Measurements from ENCODE around the gene COL23A1. TPM values are rescaled to one million over a fixed set of nuclear protein-coding genes. Genes with fewer than 3 reads are reported as not detected.

The COL23A1 gene
- polyA plus RNA-seq, 1 donor (not counting 4 experiments of a cell fraction or from before 2014, with no cell fraction given): not detected

DNA sequence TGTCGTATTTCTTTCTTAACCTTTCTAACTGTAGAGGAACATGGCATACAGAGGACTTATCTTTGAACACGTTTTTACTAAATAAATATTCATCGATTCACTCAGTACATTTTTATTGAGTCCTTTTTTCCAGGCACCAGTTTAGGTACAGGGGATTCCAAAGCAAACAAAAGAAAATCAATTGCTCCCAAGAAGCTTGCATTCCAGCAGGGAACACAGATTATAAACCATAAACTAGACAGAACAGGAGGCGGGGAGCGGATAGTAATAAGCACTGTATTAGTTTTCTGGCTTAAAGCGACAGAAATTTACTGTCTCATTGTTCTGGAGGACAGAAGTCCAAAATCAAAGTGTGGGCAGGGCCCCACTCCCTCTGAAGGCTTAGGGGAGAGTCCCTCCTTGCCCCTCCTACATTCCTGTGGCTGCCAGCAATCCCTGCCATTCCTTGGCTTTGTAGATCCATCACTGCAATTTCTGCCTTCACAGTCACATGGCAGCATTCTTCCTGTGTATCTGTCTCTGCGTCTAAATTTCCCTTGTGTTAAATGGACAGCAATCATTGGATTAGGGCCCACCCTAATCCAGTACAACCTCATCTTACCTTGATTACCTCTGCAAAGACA lies 115.5 kb downstream of the COL23A1 start:
- no peaks in the 10 kb centered on the region for H3K36me3 ChIP-seq (ENCODE audit: control insufficient read depth in 2 of 2, extremely low read depth in 1 of 2, insufficient read depth in 2 of 2, low read length in 2 of 2)
- no peak overlapping the region for H3K4me2 ChIP-seq (ENCODE audit: control insufficient read depth, extremely low read depth, insufficient read depth, low read depth, low read length)
- no peak for FAIRE-seq
- DNase-seq (ENCODE audit: low read depth, low spot score): no peak
- H3K79me2 ChIP-seq (ENCODE audit: control insufficient read depth, insufficient read depth, low read length): no peaks in the 10 kb centered on the region
- H4K20me1 ChIP-seq (ENCODE audit: control insufficient read depth, extremely low read depth, insufficient read depth, low read length): no peaks in the 10 kb centered on the region
- TF ChIP-seq CTCF (optimal IDR thresholded peaks at IDR 0.05 in 1 of 3, IDR thresholded peaks at IDR 0.05 in 1 of 3, conservative IDR thresholded peaks at IDR 0.05 in 1 of 3; ENCODE audit: extremely low read depth in 1 of 3, insufficient read depth in 2 of 3, low read length in 3 of 3): no peak
- no peak for TF ChIP-seq EZH2 (IDR thresholded peaks at IDR 0.05; ENCODE audit: low read length)
- no peaks in the 10 kb centered on the region for H3K9me1 ChIP-seq (ENCODE audit: control insufficient read depth, extremely low read depth, insufficient read depth, low read length)
- H3K4me3 ChIP-seq (ENCODE audit: control insufficient read depth in 2 of 3, extremely low read depth in 1 of 3, insufficient read depth in 2 of 3, low read depth in 1 of 3, low read length in 3 of 3): no peak overlapping the region
- no peaks in the 10 kb centered on the region for H3K4me1 ChIP-seq (ENCODE audit: control insufficient read depth, extremely low read depth, insufficient read depth, low read length)
- no peaks in the 10 kb centered on the region for H3K9me3 ChIP-seq (ENCODE audit: control insufficient read depth, low read depth, low read length)
- dilution Hi-C loops (cut with MboI; ENCODE audit: extremely low pct_ligation_motif_present, low sequenced_read_pairs): no loop called here
- no peak overlapping the region for H2AFZ ChIP-seq (ENCODE audit: control insufficient read depth, low read length)
- H3K27ac ChIP-seq (ENCODE audit: control insufficient read depth, insufficient read depth, low read length): no peak overlapping the region
- no peak overlapping the region for H3K9ac ChIP-seq (ENCODE audit: control insufficient read depth, extremely low read depth, insufficient read depth, low read length)
- no peaks in the 10 kb centered on the region for H3K27me3 ChIP-seq (ENCODE audit: control insufficient read depth, extremely low read depth, insufficient read depth, low read length)

- DNase-seq (ENCODE audit: low read depth, low spot score) (no peak), FAIRE-seq (no peak)
- TF ChIP-seq CTCF (optimal IDR thresholded peaks at IDR 0.05 in 1 of 3, IDR thresholded peaks at IDR 0.05 in 1 of 3, conservative IDR thresholded peaks at IDR 0.05 in 1 of 3; ENCODE audit: extremely low read depth in 1 of 3, insufficient read depth in 2 of 3, low read length in 3 of 3) (no peak), EZH2 (IDR thresholded peaks at IDR 0.05; ENCODE audit: low read length) (no peak)
- H3K4me3 ChIP-seq (ENCODE audit: control insufficient read depth in 2 of 3, extremely low read depth in 1 of 3, insufficient read depth in 2 of 3, low read depth in 1 of 3, low read length in 3 of 3): no peak overlapping the region
- no peak overlapping the region for H2AFZ ChIP-seq (ENCODE audit: control insufficient read depth, low read length)
- H3K36me3 ChIP-seq (ENCODE audit: control insufficient read depth in 2 of 2, extremely low read depth in 1 of 2, insufficient read depth in 2 of 2, low read length in 2 of 2): no peaks in the 10 kb centered on the region
- H3K27me3 ChIP-seq (ENCODE audit: control insufficient read depth, extremely low read depth, insufficient read depth, low read length): no peaks in the 10 kb centered on the region
- H3K79me2 ChIP-seq (ENCODE audit: control insufficient read depth, insufficient read depth, low read length): no peaks in the 10 kb centered on the region
- H4K20me1 ChIP-seq (ENCODE audit: control insufficient read depth, extremely low read depth, insufficient read depth, low read length): no peaks in the 10 kb centered on the region
- H3K27ac ChIP-seq (ENCODE audit: control insufficient read depth, insufficient read depth, low read length): no peak overlapping the region
- H3K9me3 ChIP-seq (ENCODE audit: control insufficient read depth, low read depth, low read length): no peaks in the 10 kb centered on the region
- H3K9me1 ChIP-seq (ENCODE audit: control insufficient read depth, extremely low read depth, insufficient read depth, low read length): no peaks in the 10 kb centered on the region
- no peak overlapping the region for H3K9ac ChIP-seq (ENCODE audit: control insufficient read depth, extremely low read depth, insufficient read depth, low read length)
- dilution Hi-C loops (cut with MboI; ENCODE audit: extremely low pct_ligation_motif_present, low sequenced_read_pairs): no loop called here
- no peaks in the 10 kb centered on the region for H3K4me1 ChIP-seq (ENCODE audit: control insufficient read depth, extremely low read depth, insufficient read depth, low read length)
- H3K4me2 ChIP-seq (ENCODE audit: control insufficient read depth, extremely low read depth, insufficient read depth, low read depth, low read length): no peak overlapping the region
Measured at GRCh38 chr5:178473854-178474253, 116.3 kb downstream of the COL23A1 start.
